ENCODE data around the gene RNF130.
"Not testable (repeated sequence)": the region's sequence is repeated elsewhere in the genome, so short reads cannot be mapped to it uniquely, and the experiment has no call there.

Gene RNF130

DNA sequence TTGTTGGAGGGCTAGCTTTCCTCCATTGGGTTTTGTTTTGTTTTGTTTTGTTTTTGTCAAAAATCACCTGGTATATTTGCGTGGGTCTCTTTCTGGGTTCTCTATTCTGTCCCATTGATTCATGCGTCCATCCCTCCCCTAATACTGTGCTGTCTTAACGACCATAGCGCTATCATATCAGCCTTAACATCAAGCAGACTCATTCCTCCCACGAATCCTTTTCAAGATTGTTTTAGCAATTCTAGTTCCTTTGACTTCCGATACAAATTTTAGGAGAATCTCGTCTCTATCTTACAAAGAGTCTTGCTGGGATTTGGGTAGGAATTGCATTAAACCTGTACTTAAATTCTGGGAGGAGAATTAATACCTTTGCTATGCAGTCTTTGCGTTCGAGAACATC is 31.1 kb upstream of the RNF130 start:
- no peak for DNase-seq

DNA sequence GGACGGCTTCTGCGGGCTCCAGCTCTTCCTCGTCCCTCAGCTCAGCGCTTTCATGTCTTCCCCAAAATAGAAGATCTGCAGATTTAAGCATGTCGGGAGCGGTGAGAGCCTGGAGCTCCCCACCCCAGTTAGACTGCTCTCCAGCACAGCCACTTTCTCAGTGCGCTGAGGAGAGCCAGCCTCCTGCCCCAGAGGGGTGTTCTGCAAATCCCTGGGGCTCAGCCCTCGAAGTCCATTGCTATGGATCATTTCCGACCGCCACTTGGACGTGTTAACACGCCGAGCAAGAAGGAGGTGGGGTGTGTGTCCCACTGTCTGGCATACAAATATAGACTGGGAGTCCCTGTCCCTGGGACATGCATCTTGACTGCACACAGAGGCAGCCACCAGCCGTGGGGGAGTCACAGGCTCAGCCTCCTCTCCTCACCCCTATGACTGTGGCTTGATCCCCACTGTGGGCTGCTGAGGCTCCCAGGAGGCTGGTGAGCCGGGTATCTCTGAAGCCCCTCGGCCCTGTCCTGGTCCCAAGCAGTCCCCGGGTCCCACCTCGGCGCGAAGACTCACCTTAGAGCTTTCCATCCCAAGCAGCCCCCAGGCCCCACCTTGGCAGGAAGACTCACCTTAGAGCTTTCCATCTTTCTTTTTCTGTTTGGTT is 30.0 kb upstream of the RNF130 start:
- DNase-seq, result no peak

DNA sequence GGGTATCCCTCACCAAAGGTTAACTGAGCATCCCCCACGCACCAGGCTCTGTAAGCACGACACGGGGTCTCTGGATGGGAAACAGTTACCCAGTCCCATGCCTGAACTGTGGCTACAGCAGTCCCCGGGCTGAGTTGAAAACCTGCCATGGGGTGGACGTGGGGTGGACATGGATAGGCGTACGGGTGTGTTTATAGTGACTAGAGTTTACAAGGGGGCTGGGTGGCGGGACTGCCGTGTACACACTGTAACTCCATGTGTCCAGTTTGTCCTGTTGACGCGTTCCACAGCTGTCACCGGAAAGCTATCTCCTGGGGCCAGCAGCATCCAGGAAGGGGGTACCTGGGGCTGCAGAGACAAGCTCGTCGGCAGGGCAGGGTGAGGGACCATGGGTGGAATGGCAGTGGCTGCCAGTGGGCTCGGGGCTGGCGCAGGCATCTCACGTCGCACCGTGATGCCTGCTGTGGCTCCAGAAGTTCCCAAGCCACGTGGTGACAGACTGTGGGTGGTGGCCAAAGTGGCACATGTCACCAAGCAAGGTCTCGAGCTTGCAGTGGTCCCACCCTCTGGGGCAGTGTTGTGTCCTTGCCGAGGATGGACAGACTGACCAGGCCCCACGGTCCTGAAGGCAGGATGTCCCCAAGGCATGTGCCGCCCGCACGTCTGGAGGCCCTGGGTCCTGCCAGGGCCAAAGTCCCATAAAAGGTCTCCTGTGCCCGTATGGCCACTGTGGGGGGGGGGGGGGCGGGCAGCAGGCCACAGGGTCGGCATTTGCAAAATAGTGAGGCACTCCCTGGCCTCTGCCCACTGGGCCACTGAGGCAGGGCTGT is 29.3 kb upstream of the RNF130 start:
- no peak for DNase-seq

DNA sequence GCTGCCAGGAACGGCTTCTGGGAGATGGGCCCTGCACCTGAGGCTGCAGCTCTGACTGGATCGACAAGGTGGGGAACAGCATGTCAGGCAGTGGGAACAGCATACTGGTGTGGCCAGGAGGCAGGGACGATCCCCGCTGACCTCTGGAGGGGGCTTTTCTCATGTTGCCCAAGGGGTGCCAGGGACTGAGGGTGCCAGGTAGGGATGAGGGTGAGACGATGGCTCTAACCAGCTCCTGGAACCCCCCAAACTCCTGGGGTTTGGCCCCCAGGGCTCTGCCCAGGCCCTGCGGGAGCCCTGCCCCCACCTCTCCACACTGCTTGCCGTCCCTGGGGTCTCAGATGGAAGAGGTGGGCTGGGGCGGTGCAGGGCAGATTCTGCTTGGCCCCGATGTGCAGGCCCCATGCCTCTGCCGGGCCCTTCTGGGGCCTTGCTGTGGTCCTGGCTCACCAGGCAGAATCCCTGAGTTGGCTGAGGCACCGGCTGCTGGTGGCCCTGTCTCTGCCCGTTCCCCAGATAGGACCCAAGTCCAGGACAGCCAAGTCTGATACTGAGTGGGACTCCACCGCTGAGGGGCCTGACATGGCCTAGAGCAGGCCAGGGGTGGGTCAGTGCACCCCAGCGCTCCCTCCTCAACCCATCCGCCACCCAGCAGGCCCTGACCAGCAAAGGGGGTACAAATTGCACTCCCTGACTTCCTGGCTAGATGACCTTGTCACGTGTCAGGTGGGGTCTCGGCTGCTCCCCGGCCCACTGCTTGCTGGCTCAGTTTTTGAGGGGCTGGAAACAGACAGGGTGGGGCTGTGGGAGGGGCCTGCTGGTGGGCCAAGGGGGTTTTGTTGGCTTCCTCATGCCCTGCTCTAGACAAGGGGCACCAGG is 28.4 kb upstream of the RNF130 start:
- no peak for DNase-seq

DNA sequence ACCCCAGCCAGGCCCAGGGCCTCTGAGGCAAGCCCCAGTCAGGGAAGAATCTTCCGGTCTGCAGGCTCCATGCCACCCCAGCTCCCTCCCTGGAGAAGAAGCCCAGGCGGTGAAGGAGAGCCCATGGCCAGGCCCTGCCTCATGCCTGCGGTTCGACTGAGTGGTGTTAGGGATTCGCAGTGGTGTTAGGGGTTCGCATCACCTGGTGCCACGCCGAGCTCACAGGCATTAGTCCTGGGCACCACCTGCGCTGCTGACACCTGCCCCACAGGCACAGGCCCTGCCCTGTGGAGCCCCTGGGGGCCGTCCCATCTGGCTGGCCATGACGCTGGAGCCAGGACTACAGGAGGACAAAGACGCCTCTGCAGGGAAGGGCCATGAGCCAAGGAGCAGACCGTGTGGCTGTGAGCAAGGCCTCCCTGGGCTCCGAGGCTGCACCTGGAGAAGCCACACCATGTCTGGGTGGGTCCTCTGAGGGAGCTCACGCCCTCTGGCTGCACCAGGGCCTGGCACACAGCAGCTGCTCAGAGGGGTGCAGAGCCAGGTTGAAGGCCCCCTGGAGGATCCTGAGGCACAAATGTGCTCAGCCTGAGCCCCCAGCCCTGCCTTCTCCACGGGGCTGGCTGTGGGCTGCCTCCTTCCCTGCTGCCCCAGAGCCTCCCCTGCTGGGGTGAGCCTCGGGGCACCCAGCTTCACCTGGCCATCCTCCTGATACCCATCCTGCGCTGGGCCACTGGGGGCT is 27.6 kb upstream of the RNF130 start:
- DNase-seq, result no peak

DNA sequence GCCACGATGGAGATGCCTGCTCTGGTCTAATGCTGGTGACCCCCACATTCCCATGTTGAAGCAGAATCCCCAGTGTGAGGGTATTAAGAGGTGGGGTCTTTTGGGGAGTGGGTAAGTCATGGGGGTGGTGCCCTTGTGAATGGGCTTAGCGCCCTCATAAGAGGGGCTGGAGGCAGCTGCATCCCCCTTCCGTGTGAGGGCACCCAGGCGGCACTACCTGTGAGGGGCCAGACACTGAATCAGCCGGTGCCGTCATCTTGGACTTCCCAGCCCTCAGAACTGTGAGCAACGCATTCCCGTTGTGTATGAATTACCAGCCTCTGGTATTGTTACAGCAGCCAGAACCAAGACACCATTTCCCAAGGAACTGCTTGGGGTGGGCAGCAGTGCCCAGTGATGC is 27.0 kb upstream of the RNF130 start:
- no peak for DNase-seq

DNA sequence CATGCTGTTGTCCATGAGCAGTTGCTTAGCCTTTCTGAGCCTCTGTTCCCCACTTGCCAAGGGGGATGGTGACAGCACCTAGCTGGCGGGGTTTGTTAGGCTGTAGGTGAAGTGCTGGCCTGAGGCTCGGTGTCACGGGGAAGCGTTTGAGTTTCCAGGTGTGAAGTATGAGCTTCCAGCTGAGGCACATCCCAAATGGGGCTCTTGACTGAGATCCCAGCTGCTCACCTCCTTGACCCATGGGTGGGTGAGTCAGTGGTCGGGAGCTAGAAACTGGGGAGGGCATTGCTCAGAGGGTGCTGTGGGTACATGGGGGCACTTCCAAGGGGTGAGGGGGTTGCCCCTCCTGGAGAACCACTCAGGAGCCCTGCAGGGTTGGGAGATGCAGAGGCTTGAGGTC is 26.4 kb upstream of the RNF130 start:
- no peak for DNase-seq

DNA sequence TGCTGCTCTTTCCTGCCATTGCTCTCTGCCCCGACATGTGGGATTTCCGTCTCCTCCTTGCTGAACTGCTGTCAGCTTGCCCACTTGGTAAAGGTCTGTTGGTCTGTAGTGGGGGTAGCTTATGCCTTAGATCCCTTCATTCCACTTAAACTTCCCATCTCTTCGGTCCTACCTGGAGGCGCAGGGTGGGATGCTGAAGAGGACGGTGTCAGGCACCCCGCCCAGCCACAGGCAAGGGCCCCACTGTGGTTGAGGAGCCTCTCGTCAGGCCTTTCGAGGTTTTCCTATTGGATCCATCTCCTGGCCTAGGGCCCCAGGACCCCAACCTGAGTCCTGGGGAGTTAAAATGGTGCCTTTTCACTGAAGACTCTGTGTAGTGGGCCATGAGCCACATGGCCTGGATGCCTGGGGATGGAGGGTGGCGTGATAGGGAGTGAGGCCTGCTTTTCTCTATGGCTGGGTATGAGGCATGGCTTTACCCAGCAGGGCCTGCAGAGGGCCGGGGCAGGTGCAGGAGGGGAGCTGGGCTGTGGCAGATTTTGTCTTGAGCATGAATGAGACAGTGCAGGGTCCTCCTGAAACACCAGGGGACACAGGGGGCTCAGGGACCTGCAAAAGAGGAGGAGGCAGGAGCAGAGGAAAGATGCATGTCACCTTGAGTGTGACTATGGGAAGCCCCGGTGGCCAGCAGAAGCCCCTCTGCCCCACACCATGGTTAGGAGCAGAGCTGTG is 25.8 kb upstream of the RNF130 start:
- no peak for DNase-seq

DNA sequence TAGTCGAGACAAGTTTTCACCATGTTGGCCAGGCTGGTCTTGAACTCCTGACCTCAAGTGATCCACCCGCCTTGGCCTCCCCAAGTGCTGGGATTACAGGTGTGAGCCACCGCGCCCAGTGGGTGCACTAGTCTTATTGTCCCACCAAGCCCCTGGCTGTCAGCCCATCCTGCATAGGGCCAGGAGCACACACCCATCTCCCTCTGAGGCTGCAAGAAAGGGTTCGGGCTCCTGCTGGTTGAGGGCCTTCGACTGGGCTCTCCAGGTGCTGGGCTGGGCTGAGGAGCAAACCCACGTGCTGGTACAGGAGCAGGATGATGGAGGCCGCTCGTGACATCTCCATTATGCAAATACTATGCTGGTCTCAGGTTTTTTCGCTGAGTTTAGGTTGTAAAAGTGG is 25.1 kb upstream of the RNF130 start:
- DNase-seq, result no peak

DNA sequence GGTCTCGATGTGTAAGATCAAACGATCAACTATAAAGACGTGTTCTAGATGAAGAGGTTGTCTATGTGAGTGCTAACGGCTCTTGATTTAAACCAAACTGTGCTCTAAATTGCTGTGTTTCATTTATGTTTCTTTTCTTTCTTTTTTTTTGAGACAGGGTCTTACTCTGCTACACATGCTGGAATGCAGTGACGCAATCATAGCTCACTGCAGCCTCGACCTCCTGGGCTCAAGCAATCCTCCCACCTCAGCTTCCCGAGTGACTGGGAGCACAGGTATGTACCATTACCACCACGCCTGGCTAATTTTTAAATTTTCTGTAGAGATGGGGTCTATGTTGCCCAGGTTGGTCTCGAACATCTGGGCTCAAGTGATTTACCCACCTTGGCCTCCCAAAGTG is 24.0 kb upstream of the RNF130 start:
- DNase-seq, result no peak

DNA sequence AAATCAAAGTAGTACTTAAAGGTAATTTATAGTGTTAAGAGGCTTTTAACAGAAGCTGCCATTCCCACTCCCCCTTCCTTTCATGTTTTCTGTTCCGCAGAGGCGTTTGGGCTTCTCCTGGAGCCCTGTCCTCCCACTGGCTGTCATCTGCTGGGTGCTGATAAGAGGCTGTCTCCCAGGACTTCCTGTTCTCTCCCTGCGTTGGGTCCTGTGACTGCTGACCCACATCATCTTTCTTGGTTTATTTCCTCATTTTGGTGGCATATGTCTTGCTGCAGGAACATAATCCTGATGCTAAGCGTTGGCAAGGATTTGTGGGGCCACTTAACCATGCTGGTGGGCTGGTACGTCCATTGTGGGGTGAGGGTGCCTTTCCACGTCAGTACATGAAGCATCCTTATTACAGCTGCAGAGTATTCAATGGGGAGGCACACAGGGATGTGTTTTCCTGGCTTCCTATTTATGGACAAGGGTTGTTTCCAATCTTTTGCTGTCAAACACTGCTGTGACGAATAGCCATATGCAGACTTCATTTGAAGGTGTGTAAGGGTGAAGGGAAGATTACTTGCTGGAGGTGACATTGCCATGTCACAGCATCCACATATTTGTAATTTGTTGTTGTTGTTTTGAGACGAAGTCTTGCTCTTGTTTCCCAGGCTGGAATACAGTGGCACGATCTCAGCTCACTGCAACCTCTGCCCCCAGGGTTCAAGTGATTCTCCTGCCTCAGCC is 22.3 kb upstream of the RNF130 start:
- DNase-seq, result no peak

DNA sequence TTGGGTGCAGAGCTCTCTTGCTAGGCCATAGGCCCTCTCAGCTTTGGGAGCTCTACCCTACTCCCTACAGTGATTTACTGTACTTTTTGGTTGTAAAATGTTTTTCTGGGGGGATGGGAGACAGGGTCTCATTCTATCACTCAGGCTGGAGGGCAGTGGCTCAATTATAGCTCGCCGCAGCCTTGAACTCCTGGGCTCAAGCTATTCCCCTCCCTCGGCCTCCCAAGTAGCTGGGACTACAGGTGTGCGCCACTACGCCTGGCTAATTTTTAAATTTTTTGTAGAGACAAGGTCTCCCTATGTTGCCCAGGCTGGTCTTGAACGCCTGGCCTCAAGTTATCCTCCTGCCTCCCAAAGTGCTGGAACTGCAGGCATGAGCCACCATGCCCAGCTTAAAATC is 21.7 kb upstream of the RNF130 start:
- no peak for DNase-seq

DNA sequence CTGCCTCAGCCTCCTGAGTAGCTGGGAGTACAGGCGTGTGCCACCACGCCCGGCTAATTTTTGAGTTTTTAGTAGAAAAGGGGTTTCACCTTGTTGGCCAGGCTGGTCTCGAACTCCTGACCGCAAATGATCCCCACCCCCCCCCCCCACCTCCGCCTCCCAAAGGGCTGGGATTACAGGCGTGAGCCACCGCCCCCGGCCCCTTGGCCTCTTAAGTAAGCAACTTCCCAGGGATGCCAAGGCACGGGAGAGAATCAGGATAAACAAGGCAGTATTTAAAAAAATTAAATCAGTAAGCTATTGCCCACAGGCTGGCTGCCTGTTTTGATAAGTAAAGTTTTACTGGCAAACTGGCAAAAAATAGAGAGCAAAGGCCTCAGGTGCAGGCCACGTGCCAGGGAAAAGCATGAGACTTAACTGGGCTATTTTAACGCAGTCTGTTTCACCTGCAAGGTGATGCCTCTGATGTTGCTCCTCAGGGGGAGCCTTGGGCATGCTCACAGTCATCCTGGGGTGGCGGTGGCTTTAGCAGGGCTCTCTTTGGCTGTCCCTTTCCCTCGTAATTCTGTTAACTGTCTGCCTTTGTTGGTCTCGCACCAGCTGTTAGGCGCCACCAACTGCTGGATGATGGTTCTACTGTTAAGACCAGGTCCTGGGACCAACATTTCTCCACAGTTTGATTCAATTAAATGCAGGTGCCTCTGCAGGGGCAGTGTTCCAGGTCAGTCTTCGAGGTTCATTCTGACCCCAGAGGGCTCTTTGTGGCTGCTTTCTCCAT is 19.4 kb upstream of the RNF130 start:
- no peak for DNase-seq

DNA sequence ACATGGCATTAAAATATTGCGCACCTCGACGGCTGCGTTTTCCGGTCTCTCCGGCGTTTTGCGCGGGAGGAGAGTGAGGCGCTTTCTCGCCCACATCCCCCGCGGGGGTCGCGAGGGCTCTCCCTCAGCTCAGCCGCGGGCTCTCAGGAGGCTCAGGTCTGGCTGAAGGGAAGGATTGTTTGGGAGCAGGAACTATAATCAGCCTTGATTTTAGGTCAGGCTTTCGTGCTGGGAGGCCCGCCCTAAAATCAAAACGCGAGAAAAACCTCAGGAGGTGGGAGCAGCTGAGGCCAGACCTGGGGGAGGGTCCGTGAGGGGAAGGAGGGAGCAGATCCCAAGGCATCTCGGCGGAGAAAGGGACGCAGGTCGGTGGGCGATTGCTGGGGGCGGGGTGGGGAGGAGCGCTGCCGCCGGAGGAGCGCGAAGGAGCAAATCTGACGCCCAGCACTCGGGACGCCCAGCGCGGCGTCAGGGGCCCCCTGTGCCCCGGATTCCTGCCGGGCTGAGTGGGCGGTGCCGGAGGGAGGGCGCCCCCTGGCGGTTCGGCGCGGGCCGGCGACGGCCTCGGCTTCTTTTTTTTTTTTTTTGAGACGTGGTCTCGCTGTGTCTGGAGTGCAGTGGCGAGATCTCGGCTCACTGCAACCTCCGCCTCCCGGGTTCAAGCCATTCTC is 18.7 kb upstream of the RNF130 start:
- peak; percentile 69 for DNase-seq

DNA sequence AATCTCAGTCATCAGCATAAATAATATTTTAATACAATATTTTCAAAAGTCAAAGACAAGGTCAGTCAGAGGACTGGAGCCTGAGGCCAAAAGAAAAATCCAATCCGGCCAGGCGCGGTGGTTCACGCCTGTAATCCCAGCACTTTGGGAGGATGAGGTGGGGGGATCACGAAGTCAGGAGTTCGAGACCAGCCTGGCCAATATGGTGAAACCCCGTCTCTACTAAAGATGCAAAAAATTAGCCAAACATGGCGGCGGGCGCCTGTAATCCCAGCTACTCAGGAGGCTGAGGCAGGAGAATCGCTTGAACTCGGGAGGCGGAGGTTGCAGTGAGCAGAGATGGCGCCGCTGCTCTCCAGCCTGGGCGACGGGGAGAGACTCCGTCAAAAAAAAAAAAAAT is 18.1 kb upstream of the RNF130 start:
- DNase-seq, result not testable (repeated sequence)

DNA sequence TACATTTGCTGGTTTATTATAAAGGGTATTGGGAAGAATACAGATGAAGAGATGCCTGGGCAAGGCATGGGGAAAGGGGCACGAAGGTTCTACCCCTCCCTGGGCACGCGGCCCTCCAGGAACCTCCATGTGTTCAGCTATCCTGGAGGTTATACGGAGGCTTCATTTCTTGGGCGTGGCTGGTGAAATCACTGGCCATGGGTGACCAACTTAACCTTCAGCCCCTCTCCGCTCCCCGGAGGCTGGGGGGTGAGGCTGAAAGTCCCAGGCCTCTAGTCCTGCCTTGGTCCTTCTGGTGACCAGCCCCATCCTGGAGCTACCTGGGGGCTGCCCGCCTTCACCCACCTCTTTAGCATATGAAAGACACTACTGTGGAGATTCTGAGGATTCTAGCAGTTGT is 17.0 kb upstream of the RNF130 start:
- no peak for DNase-seq

DNA sequence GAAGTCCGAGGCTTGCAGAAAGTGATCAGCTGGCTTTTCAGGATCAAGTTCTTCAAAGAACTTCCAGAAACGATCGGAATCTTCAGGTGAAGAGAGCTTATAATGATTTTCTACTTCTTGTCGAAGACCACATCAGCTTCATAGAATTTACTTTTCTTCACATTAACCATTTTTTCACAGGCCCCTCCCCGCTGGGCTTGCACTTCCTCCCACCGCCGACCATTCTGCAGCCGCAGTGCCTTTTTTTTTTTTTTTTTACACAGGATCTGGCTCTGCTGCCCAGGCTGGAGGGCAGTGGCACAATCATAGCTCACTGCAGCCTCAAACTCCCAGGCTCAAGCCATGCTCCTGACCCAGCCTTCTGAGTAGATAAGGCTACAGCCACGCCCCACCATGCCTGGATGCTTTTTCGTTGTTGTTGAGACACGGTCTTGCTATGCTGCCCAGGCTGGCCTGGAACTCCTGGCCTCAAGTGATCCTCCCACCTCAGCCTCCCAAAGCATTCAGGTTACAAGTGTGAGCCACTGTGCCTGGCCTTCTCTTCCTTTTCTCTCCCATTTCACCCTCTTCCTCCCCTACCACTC is 15.3 kb upstream of the RNF130 start:
- DNase-seq, result no peak

DNA sequence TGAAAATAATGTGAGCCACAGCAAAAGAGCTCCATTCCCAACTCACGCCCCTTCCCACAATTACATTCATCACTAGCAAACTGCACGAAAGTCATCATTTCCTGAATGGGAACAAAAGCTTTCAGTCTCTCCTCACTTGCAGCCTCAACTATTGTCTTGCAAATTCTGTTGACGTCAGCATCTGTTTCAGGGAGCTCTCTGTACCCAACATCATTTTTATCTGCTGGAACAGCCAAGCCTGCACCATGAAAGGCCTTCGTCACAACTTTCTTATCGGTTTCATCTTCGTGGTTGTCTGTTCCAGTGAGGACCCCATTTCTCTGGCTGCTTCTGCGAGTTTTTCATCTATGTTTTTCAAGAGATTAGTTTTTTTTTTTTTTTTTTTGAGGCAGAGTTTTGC is 14.3 kb upstream of the RNF130 start:
- no peak for DNase-seq

DNA sequence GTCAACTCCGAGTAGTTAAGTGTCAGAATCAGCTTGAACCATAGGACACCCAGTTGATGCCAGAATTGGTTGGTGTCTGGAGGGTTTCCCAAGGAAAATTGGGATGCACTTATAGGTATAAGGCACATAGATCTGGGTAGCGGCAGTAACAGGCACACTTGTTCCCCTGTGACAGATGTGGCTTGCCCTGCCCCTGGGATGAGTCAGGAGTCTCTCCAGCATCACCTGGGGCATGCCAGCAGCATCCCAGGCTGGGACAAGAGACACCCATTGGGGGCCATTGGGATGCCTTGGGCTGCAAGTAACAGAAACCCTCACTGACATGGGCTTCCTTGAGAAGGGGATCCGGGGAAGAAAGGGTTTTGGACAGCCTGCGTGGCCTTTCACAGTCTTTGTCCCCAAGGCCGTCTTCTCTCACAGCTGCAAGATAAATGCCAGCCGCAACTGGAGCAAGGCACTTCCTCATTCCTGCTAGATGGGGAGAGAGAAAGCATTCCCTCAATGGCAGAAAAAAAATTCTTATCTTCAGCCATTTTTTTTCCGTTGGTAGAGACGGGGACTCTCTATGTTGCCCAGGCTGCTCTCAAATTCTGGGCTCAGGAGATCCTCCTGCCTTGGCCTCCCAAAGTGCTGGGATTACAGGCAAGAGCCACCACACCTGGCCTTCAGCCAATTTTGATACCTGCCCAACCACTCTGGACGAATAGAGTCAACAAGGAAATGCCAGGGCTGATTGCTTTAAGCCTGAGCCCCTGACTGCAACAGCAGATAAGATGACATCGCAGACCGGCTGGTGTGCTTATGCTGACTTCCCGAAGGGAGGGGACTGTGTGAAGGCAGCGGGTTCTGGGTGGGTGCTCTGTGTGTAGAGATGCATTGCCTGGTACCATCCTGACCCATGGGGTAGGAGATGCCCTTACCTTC is 13.3 kb upstream of the RNF130 start:
- DNase-seq, result no peak

Data from activated effector memory CD4-positive, alpha-beta T cell treated with Interleukin-2 at 50 U/mL for 16 hours (primary cell).